HG02981 (cell line): ENCODE measurements around the gene NPLOC4.

ENCODE experiments used
- ATAC-seq: cut with Tn5 transposase; IDR thresholded peaks from one replicate; pipeline ENCODE4 v1.9.1; 2021; ENCODE audit warnings: mild to moderate bottlenecking, moderate library complexity; ENCODE audit not compliant: unreplicated experiment

The NPLOC4 gene

DNA sequence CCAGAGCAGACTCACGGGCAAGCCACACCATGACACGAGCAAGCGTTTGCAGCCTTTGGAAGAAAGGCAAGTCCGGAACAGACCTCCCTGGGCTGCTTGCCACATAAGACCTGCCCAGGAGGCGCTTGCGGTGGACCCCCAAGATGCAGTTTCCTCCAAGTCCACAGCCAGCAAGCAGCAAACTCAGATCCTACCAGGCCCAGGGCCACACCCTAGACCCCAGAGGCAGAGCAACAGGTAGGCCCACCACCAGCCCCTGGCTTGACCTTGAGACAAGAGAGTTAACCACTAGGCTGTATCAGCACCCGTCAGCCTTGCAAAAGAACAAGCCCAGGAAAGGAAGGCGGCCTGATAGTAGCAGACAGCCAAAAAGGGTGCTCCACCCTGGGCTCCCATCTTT lies 87.1 kb downstream of the NPLOC4 start:
- ATAC-seq = no peak

DNA sequence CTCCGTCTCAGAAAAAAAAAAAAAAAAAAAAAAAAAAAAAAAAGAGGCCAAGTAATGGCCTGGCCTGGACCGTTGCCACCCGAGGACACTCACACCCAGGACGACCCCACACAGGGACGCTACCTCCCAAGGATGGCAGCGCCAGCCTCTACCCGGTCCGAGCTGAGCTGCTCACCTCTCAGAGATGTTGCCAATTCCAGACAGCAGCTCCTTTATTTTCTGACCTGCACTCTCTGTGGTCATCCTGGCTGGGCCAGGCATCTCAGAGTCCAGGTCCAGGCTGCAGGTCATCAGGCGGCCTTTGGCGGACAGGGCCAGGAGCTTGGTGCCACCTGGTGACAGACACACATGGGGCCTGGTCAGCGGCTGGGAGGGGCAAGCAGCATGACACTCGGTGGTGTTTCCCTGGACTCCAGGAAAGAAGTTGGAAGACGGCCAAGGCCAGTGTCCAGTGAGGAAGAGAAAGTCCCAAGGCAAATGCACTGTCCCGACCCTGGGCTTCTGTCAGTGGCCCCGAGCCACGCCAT lies 87.8 kb downstream of the NPLOC4 start:
- ATAC-seq = no peak

DNA sequence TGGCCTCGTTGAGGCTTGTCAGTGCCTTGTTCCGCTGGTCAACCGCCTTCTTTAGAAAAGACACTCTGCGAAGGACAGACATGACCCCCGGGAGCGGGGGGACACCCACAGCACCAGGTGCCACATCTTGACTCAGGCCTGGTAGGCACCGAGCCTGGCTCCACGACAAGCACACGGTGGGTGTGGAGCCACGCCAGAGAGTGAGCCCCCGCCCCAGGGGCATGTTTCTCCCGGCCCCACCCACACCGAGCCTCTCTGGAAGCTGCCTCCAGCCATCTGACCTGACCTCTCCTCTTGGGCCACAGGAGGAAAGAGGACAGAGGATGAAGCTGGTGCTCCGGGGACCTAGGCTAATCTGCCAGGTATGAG lies 89.3 kb downstream of the NPLOC4 start:
- ATAC-seq = no peak

GRCh38 chr17:81546906-81547613 lies 89.9 kb downstream of the NPLOC4 start:
- no peak for ATAC-seq

GRCh38 chr17:81545160-81545949 lies 91.6 kb downstream of the NPLOC4 start:
- no peak for ATAC-seq

- ATAC-seq = no peak
Observed at GRCh38 chr17:81544281-81544974, 92.5 kb downstream of the NPLOC4 start.

GRCh38 chr17:81543756-81544155 lies 93.2 kb downstream of the NPLOC4 start:
- ATAC-seq = no peak

GRCh38 chr17:81543339-81543675 lies 93.6 kb downstream of the NPLOC4 start:
- no peak for ATAC-seq

GRCh38 chr17:81542431-81543338 lies 94.2 kb downstream of the NPLOC4 start:
- ATAC-seq = no peak

GRCh38 chr17:81541123-81541522 lies 95.8 kb downstream of the NPLOC4 start:
- ATAC-seq = no peak

DNA sequence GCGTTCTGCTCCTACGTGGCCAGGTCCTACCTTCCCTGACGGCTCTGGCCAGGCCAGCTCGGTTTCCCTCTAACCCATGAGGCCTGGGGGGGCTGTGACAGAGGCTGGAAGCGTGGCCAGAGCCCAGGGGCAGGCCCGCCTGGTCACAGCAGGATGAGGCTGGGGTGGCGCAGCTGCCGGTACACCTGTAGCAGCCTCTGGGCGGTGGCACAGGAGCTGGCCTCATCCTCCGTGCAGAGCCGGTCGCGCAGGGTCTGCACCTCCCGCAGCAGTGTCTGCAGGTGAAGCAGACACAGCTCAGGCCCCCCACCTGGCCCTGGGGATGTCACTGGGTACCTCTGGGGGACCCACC lies 96.3 kb downstream of the NPLOC4 start:
- ATAC-seq = no peak

DNA sequence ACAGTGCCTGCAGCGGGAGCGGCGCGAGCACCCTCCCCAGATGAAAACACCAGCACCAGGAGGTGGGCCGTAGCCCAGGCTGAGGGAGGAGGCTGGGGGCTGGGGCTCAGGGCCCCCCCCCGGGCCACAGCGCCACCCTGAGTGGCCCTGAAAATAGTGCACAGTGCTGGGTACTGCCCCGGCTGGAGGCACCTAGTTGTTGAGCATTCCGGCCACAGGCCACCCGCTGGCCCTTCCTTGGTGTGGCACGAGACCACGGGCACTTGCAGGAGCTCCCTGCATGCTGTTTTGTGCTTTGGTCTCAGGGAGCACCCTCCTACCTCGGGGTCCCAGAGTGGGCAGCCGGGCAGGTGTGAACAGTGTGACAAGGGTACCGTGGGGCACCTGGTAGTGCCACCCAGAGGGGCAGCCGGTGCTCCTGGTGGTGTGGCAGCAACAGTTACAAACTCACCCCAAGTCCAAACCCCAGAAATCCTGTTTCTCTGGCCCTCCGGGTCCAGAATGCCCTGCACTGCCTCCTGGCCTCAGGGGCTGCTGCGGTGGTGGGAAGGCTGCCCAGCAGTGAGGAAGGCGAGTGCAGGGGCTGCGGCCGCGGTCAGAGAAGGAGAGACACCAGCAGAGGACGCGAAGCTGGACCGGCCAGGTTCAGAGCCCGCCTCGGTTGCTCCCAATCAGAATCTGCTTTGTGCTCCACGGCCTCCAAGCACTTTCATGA lies 96.8 kb downstream of the NPLOC4 start:
- no peak for ATAC-seq

DNA sequence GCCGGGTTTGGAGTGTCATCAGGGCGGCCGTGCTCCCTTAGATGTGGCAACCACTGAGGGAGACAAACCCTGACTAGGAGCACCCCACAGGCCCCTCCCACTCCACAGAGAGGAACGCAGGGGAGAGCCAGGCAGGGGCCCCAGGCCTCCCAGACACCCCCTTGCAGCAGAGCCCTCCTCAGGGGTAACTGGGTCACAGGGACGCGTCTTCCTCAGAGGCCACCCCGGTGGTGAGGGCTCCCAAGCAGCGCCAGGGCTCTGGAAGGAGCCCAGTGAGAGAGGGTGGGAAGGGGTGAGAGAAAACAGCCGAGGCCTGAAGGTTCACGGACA lies 97.4 kb downstream of the NPLOC4 start:
- no peak for ATAC-seq

- no peak for ATAC-seq
Observed at GRCh38 chr17:81538651-81539570, 98.0 kb downstream of the NPLOC4 start.

DNA sequence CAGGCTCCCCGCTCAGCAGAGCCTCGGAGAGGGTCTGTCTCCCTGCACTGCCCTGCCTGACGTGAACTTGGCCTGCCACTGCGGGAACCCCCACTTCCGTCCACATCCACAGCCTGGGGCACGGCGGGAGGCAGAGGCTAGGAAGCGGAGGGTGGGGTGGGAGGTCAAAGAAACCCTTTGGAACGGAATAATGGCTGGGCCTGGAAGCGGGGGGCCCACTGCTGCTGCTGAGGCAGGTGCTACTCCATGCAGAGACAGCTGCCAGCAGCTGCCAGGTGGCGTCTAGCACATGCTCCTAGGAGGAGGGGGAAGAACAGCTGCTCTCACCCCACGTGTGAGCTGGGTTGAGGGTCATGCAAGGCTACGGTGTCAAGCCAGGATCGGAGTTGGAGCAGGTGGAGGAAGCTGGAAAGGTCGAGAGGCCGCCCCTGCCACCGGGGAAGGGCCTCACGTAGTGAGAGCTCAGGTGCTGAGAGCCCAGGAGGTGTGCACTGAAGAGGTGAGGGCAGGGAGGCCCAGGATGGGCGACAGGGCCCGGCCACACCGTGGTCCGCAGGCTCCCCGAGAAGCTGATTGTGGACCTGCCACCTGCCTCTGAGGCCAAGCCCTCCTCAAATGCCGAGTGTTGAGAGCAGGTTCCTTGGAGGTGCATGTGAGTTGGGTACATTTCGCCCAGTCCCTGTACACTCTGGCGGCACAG lies 98.9 kb downstream of the NPLOC4 start:
- no peak for ATAC-seq

- no peak for ATAC-seq
Observed at GRCh38 chr17:81537343-81537855, 99.5 kb downstream of the NPLOC4 start.

DNA sequence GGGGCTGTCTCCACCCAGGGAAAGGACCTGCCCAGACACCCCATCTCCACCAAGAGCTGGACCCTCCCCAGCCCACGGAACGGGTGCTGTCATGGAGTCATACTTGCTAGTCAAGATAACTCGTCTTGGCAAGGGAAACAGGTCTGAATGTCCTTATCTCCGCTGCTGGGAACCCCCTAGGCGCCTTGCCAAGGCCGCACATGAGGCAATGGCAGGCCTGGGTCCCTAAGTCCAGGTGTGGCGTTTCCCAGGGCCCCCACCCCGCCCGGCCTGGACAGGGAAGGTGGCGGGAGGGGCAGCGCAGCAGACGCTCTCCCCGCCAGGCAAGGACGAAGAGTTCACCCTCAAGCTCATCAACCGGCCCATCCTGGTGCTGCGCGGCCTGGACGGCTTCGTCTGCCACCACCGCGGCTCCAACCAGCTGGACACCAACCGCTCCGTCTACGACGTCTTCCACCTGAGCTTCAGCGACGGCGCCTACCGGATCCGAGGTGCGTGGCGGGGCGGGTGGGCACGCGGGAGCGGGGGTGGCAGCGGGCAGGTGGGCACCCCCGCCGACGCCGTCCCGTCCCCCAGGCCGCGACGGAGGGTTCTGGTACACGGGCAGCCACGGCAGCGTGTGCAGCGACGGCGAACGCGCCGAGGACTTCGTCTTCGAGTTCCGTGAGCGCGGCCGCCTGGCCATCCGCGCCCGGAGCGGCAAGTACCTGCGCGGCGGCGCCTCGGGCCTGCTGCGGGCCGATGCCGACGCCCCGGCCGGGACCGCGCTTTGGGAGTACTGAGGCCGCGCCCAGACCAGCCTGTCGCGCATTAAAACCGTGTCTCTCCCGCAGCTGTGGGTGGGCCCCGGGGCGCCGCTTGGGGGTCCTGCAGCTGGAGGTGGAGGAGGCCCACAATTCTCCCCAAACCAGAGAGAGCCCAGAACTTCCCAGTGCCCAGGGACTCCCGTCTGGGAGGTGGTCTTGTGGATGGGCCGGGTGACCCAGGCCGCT lies 100.3 kb downstream of the NPLOC4 start:
- no peak for ATAC-seq
